WI38 (cell line): ENCODE results near the gene PRDM16.

Experiments
- H3K4me3 ChIP-seq: 2 replicates; pipeline ENCODE4 v1.5.1; 2011; ENCODE audit warnings: low read depth, mild to moderate bottlenecking, control low read depth, low read length
- CTCF ChIP-seq: IDR thresholded peaks from 2 replicates; pipeline ENCODE4 v1.5.1; 2012; ENCODE audit warnings: low read depth, mild to moderate bottlenecking, control low read depth, low read length

Gene PRDM16

GRCh38 chr1:3348196-3348865 lies 279.3 kb downstream of the PRDM16 start:
- no peak for TF ChIP-seq CTCF

GRCh38 chr1:3349161-3349967 lies 280.4 kb downstream of the PRDM16 start:
- no peak overlapping the region for H3K4me3 ChIP-seq
- TF ChIP-seq CTCF = no peak

More at GRCh38 chr1:3348196-3348865, 279.3 kb downstream of the PRDM16 start:
- no peak overlapping the region for H3K4me3 ChIP-seq

- no peak for TF ChIP-seq CTCF
- no peak overlapping the region for H3K4me3 ChIP-seq
Observed at GRCh38 chr1:3349968-3350299, 280.9 kb downstream of the PRDM16 start.

GRCh38 chr1:3350506-3351261 lies 281.7 kb downstream of the PRDM16 start:
- no peak overlapping the region for H3K4me3 ChIP-seq
- no peak for TF ChIP-seq CTCF

GRCh38 chr1:3351449-3352298 lies 282.7 kb downstream of the PRDM16 start:
- no peak overlapping the region for H3K4me3 ChIP-seq
- TF ChIP-seq CTCF = no peak

GRCh38 chr1:3352299-3352951 lies 283.4 kb downstream of the PRDM16 start:
- H3K4me3 ChIP-seq = no peak overlapping the region

More at GRCh38 chr1:3352299-3352951, 283.4 kb downstream of the PRDM16 start:
- no peak for TF ChIP-seq CTCF
